Activated B cell treated with CpG ODN at 0.5 μM for 24 hours (primary cell): Measurements from ENCODE around the gene KIRREL3. TPM values are rescaled to one million over a fixed set of nuclear protein-coding genes. Genes with fewer than 3 reads are reported as not detected.

ENCODE experiments used
- ATAC-seq: fragments of 200-7000 bp; cut with Tn5 transposase; one replicate; pipeline ENCODE4 v1.10.0; 2021; ENCODE audit warnings: low read depth, mild to moderate bottlenecking, moderate library complexity
- CTCF ChIA-PET: fragments of 350-600 bp; sonication (Branson Sonifier 250); formaldehyde crosslinking; loops from one replicate; lab custom pipeline; 2021; ENCODE audit warnings: antibody characterized with exemption; lab: Charles Lee
- POLR2A ChIA-PET: fragments of 350-600 bp; sonication (Branson Sonifier 250); formaldehyde crosslinking; loops from one replicate; lab custom pipeline; 2021; ENCODE audit warnings: antibody characterized with exemption; lab: Charles Lee
- DNase-seq: peaks from one replicate; pipeline ENCODE4 v3.0.0; 2022
- H3K27ac Mint-ChIP-seq: one replicate; pipeline ENCODE4 v1.8.0; 2020; ENCODE audit warnings: mixed read lengths
- H3K27me3 Mint-ChIP-seq: one replicate; pipeline ENCODE4 v1.8.0; 2021; ENCODE audit warnings: mixed read lengths
- H3K36me3 Mint-ChIP-seq: one replicate; pipeline ENCODE4 v1.8.0; 2021; ENCODE audit warnings: low read depth, mixed read lengths
- H3K4me1 Mint-ChIP-seq: one replicate; pipeline ENCODE4 v1.8.0; 2021; ENCODE audit warnings: mixed read lengths
- H3K4me3 Mint-ChIP-seq: one replicate; pipeline ENCODE4 v1.8.0; 2020; ENCODE audit warnings: mild to moderate bottlenecking, mixed read lengths
- H3K9me3 Mint-ChIP-seq: one replicate; pipeline ENCODE4 v1.8.0; 2020; ENCODE audit warnings: mixed read lengths
- intact Hi-C: fragments of 100-400 bp; cut with micrococcal nuclease; formaldehyde crosslinking; loops from one replicate; pipeline ENCODE4 v1.15.1; 2024
- total RNA-seq: library from RNA; stranded (reverse); gene quantifications from 2 replicates; pipeline ENCODE4 v1.2.3, GENCODE V29; 2022
- TF ChIP-seq, protein P1 (sequence below): fragments of 200-600 bp; IDR thresholded peaks from one replicate; pipeline ENCODE4 v1.8.0; 2022; ENCODE audit warnings: antibody characterized with exemption, mild to moderate bottlenecking

The KIRREL3 gene
- total RNA-seq, 1 donor from 2014 or later = not detected

DNA sequence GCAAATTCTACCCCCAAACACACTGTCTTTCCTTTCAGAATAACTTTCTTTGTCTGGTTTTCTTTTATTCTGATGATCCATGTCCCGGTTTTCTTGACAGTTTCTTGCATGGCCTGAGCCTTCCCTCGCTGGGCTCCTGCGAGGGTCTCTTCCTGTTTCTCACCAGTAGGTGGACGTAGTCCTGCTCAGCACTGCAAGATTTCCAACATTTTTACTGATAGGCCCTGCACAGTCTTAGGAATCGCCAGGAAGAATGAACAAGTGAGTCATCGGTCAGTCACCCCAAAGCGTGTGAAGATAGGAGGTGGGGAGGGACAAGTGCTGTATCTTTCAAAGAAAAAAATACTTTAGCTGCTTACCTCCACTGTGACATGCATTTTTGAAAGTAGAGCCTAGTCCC, 16.9 kb upstream of the KIRREL3 start:
- H3K36me3 Mint-ChIP-seq = no peaks in the 10 kb centered on the region
- CTCF ChIA-PET = no interaction called here
- no peaks in the 10 kb centered on the region for H3K4me1 Mint-ChIP-seq

DNA sequence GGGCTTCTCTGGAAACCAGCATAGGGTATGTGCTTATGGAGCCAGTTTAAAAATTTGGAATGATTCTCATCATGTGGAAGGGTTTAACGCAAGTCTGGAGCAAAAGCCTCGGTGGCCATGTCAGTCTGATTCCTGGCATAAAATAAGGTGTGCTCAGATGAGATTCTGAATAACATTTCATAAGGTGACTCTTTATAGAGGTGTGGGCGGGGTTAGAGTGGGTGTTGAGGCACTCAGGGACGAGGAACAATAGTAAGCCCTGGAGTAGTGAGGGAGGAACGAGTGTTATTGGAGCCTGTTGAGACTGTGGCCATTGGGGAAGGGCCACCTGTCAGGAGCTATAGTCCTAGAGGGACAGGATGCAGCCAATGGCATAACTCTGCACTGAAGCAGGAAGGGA, 13.0 kb upstream of the KIRREL3 start:
- H3K27ac Mint-ChIP-seq = no peak overlapping the region

More for the DNA sequence above, 16.9 kb upstream of the KIRREL3 start:
- ATAC-seq (no peak), DNase-seq (no peak)
- intact Hi-C loops = no loop called here
- H3K27me3 Mint-ChIP-seq = peaks cover 8% of the 10 kb centered on the region
- no peak overlapping the region for H3K27ac Mint-ChIP-seq
- POLR2A ChIA-PET = no interaction called here
- TF ChIP-seq, protein P1, sequence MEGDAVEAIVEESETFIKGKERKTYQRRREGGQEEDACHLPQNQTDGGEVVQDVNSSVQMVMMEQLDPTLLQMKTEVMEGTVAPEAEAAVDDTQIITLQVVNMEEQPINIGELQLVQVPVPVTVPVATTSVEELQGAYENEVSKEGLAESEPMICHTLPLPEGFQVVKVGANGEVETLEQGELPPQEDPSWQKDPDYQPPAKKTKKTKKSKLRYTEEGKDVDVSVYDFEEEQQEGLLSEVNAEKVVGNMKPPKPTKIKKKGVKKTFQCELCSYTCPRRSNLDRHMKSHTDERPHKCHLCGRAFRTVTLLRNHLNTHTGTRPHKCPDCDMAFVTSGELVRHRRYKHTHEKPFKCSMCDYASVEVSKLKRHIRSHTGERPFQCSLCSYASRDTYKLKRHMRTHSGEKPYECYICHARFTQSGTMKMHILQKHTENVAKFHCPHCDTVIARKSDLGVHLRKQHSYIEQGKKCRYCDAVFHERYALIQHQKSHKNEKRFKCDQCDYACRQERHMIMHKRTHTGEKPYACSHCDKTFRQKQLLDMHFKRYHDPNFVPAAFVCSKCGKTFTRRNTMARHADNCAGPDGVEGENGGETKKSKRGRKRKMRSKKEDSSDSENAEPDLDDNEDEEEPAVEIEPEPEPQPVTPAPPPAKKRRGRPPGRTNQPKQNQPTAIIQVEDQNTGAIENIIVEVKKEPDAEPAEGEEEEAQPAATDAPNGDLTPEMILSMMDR = no peak
- H3K9me3 Mint-ChIP-seq = no peaks in the 10 kb centered on the region
- no peak overlapping the region for H3K4me3 Mint-ChIP-seq

DNA sequence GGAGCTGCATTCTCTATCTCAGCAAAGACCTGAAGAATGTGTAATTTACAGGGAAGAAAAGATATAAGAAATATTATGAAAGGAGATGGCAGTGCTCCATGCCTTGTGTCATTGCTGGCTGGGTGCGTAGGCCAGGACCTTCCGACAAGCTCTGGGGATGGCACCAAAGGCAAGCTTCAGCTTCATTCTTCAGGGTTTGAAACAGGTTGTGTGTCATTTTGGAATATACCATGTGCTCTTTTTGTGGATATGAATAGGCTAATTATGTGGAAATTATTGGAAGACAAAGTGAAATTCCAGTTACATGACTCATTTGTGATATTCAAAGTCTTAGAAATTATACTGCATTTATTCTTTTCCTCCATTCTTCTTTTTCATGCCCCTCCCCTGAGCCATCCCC, 5.7 kb upstream of the KIRREL3 start:
- Mint-ChIP-seq H3K9me3 (peaks cover 4% of the 10 kb centered on the region), H3K27me3 (peaks cover 34% of the 10 kb centered on the region), H3K4me1 (no peaks in the 10 kb centered on the region), H3K27ac (no peak overlapping the region), H3K4me3 (no peak overlapping the region), H3K36me3 (no peaks in the 10 kb centered on the region)
- ChIA-PET CTCF (no interaction called here), POLR2A (no interaction called here)
- TF ChIP-seq, protein P1 = no peak
- ATAC-seq = no peak
- intact Hi-C loops = no loop called here
- DNase-seq = no peak

More for the DNA sequence above, 13.0 kb upstream of the KIRREL3 start:
- TF ChIP-seq, protein P1 = no peak
- Mint-ChIP-seq H3K27me3 (peaks cover 14% of the 10 kb centered on the region), H3K36me3 (no peaks in the 10 kb centered on the region), H3K4me3 (no peak overlapping the region), H3K4me1 (no peaks in the 10 kb centered on the region), H3K9me3 (peaks cover 4% of the 10 kb centered on the region)
- POLR2A ChIA-PET = no interaction called here
- intact Hi-C loops = no loop called here
- CTCF ChIA-PET = no interaction called here
- no peak for ATAC-seq
- no peak for DNase-seq

DNA sequence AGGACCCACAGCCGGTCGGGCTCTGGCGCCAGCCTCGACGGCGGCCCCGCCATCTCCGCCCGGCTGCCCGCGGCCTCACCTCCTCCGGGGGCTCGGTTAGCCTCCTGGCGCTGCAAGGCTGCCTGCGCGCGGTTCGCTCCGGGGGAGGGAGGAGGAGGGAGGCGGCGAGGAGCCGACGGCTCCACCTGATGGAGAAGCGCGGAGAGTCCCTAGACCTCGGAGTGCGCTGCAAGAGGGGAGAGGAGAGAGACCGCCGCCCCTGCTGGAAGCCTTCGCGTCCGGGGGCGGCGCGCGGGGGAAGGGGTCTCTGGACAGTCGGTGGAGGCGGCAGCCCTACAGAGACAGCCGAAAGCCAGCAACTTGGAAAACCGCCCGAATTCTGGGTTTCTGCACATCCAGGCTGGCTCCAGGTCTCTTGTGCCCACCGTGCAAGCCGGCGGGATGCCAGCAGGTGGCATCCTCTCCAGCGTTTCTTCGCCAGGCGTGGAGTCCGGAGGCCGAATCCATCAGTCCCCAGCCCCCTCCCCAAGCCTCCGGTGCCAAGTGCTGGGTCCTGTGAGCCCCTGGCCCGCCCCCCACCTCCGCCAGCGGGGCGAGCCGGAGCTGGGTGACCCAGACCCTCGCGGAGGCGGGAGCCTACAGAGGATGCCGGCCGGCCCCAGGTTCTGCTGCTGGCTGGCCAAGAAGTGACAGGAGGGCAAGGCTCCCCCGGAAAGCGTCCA, 2.9 kb upstream of the KIRREL3 start:
- TF ChIP-seq, protein P1 = no peak
- Mint-ChIP-seq H3K36me3 (no peaks in the 10 kb centered on the region), H3K4me1 (no peaks in the 10 kb centered on the region), H3K4me3 (no peak overlapping the region), H3K9me3 (no peaks in the 10 kb centered on the region), H3K27me3 (peaks cover 26% of the 10 kb centered on the region), H3K27ac (no peak overlapping the region)
- DNase-seq = no peak
- CTCF ChIA-PET = no interaction called here
- intact Hi-C loops = no loop called here
- POLR2A ChIA-PET = no interaction called here
- no peak for ATAC-seq

DNA sequence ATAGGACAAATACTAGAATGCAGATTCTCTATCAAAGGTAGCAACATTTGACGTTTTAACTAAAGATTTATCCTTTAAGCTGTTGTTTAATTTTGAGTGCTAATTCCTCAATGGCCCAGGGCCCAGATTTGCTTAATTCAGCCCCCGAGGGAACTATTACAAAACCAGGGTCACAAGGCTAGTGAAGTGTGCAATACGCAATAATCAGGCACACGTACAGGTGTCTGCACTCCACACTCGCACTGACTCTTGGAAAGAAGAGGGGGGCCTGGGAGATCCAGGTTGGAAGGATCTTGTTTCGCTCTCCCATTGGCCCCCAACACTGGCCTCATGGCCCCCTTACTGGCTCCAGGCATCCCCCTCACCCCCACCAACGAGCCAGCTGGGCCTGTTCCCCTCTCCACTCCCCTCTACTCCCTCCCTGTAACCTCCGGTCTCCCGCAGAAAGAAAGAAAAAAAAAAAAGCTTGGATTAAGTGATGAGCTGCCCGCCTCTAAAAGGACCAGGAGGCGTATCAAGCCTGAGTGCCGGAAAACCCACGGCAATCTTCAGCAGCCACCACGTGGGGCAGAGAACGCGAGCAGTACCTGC, 2.2 kb upstream of the KIRREL3 start:
- no peak overlapping the region for H3K4me3 Mint-ChIP-seq
- POLR2A ChIA-PET = no interaction called here
- CTCF ChIA-PET = no interaction called here
- intact Hi-C loops = no loop called here
- H3K27me3 Mint-ChIP-seq = peaks cover 26% of the 10 kb centered on the region
- no peak for ATAC-seq
- no peak overlapping the region for H3K27ac Mint-ChIP-seq
- no peaks in the 10 kb centered on the region for H3K36me3 Mint-ChIP-seq
- H3K9me3 Mint-ChIP-seq = no peaks in the 10 kb centered on the region
- TF ChIP-seq, protein P1 = no peak
- no peaks in the 10 kb centered on the region for H3K4me1 Mint-ChIP-seq
- DNase-seq = no peak
